Colon (tissue), 2 donors: Measurements from ENCODE around the gene TMEM255A.

Experiments
- FAIRE-seq: peaks from 2 replicates; lab custom pipeline; 2012; peaks lifted over from hg19 to GRCh38; lab: Jason Lieb, UNC
- donor health status: control.
- donor health status: control.

TMEM255A gene

GRCh38 chrX:120262859-120263708 lies 48.2 kb downstream of the TMEM255A start:
- no peak for FAIRE-seq

- no peak for FAIRE-seq
Measured at GRCh38 chrX:120260369-120260768, 50.9 kb downstream of the TMEM255A start.

- FAIRE-seq, result no peak
Measured at GRCh38 chrX:120253784-120254183, 57.5 kb downstream of the TMEM255A start.

DNA sequence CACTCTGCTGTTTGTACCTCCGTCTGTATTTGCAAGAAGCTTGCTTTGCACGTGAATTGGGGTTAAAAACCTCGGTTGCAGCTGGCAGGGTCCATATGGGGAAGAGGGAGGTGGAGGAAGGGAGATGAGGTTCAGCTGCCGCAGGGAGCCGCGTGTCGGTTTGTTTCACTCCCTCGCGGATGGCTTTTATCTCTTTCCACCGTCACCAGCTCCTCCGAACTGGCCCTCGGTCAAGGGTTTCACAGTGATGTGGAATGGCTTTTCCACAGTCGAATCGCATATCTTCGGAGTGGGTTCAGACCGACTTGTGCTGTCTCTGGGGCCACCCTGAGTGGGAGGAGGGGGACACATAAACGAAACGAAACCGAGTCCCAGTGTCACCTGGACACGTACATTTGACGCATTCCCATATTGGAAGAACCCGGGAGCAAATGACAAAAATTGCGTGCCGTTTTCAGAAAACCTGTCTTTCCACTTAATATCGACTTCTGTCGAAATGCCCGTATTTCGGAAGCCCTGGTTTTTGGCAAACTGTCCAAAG lies 59.7 kb downstream of the TMEM255A start:
- no peak for FAIRE-seq

GRCh38 chrX:120250522-120251271 lies 60.6 kb downstream of the TMEM255A start, which contains the start of gene ZBTB33:
ZBTB33 (plus strand) TSS chrX:120250812; CDS start chrX:120253416, 2,604 bp downstream.
- peak; percentile 97 for FAIRE-seq

GRCh38 chrX:120244735-120245498 lies 66.3 kb downstream of the TMEM255A start:
- FAIRE-seq, result no peak

DNA sequence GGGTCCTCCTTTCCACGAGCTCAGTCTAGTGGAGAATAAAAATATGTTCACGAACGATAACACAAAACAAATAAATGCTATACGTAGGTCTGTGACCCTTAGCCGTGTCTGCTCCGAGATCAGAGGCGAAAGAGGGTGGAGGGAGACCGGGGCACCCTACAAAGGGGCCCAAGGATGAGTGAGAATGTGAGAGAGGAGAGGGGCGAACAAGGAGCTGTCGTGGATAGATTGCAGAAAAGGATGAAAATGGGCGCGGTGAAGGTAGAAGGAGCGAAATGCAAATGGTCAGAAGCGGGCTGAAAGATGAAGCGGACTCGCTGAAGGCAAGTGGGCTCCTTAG lies 66.9 kb downstream of the TMEM255A start:
- FAIRE-seq, result no peak

GRCh38 chrX:120242813-120243212 lies 68.4 kb downstream of the TMEM255A start:
- no peak for FAIRE-seq

DNA sequence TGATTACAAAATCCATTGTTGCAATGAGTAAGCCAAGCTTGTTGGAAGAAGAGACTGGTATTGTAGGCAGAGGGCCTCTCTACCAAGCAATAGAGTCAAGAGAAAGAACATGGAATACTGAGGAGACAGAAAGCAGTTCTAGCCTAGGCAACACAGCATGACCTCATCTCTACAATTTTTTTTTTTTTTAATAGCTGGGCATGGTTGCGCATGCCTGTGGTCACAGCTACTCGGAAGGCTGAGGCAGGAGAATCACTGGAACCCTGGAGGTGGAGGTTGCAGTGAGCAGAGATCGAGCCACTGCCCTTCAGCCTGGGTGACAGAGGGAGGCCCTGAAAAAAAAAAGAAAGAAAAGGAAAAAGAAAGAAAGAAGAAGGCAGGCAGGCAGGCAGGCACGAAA lies 72.3 kb downstream of the TMEM255A start:
- no peak for FAIRE-seq

DNA sequence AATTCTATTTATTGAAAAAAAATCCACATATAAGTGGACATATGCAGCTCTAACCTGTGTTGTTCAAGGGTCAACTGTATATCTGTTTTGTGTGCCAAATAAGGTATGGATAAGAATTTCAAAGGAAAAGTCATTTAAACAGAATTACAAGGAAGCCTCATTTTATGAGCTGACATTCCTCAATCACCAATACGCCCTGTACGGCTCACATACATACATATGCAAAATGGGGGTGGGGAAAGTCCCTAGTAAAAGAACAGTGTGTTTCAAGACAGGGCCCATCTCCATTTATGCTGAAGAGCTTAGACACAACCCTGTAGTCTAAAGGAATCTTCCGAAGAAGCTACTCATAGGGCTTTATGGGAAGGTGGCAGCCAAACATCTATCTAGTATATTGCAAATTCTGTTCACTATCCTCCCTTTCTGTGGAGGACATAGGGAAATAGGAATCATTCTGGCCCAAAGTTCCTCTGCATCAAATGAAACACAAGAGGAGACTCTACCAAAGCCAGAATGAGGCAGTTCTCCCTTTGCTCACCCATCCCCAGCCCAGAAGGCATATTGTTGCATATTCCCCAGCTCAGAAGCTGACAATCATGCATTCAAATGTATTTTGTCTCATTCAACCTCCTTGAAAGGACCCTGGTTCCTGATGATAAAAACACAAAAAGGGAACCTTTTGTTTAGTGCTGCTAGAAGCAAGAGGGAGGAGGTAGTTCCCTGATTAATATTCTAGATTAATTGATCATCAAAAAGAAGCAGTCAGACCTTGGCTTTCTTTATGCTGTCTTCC lies 74.4 kb downstream of the TMEM255A start:
- FAIRE-seq, result no peak

- FAIRE-seq, result no peak
Measured at GRCh38 chrX:120235284-120235683, 76.0 kb downstream of the TMEM255A start.

- FAIRE-seq, result no peak
Measured at GRCh38 chrX:120228187-120228908, 82.9 kb downstream of the TMEM255A start.

GRCh38 chrX:120224388-120224787 lies 86.9 kb downstream of the TMEM255A start:
- FAIRE-seq, result no peak

DNA sequence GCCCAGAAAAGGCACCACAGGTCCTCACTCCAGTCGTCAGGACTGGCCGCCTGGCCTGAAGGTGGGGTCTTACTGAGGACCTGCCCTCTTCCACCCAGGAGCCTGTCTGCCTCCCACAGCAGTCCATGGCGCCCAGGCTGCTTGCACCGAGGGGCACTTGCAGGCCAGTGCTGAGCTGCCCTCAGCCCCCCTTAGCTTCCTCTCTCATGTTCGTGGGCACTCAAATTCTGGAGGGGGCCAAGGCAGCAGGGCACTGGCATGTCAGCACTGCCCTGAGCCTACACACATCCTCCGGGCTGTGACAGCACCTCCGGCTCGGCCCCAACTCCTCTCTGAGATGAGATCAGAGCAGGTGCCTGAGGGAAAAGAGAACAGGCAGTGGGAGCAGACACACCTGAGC lies 87.9 kb downstream of the TMEM255A start:
- FAIRE-seq, result no peak

GRCh38 chrX:120213438-120214265 lies 97.6 kb downstream of the TMEM255A start:
- peak; percentile 41 for FAIRE-seq
